ENCODE results near the gene KRTAP5-5. TPM values are rescaled to one million over a fixed set of nuclear protein-coding genes. Genes with fewer than 3 reads are reported as not detected.

The KRTAP5-5 gene
- total RNA-seq, 1 experiment from 2014 or later = not detected

GRCh38 chr11:1647901-1648652 is 18.5 kb downstream of the KRTAP5-5 start:
- ChIA-PET CTCF (interaction anchor here (0.7 to 1.8 kb wide), 7 partner anchors 8 to 441 kb away, joined by 3 to 10 read pairs (median 4); partner anchors contain the start of gene KRTAP5-6), POLR2A (no interaction called here)
- no peaks in the 10 kb centered on the region for H3K4me1 Mint-ChIP-seq
- ATAC-seq = no peak
- H3K27me3 Mint-ChIP-seq (ENCODE audit: low read depth) = peaks cover 14% of the 10 kb centered on the region
- no peaks in the 10 kb centered on the region for H3K36me3 Mint-ChIP-seq
- TF ChIP-seq ZNF512 (CRISPR knock-in tag; IDR thresholded peaks at IDR 0.05; ENCODE audit: borderline replicate concordance) (no peak), ATF1 (CRISPR knock-in tag; IDR thresholded peaks at IDR 0.05) (no peak), ZBTB21 (CRISPR knock-in tag; IDR thresholded peaks at IDR 0.05; ENCODE audit: borderline replicate concordance) (no peak), TP53 (CRISPR knock-in tag; IDR thresholded peaks at IDR 0.05) (no peak), IRF2 (CRISPR knock-in tag; IDR thresholded peaks at IDR 0.05; ENCODE audit: borderline replicate concordance, low read depth) (no peak), OVOL2 (CRISPR knock-in tag; IDR thresholded peaks at IDR 0.05; ENCODE audit: borderline replicate concordance) (no peak), ZNF121 (CRISPR knock-in tag; IDR thresholded peaks at IDR 0.05) (no peak), CREM (CRISPR knock-in tag; IDR thresholded peaks at IDR 0.05) (no peak), SOX15 (CRISPR knock-in tag; IDR thresholded peaks at IDR 0.05) (no peak), FOXP4 (CRISPR knock-in tag; IDR thresholded peaks at IDR 0.05) (no peak), TEAD4 (CRISPR knock-in tag; IDR thresholded peaks at IDR 0.05) (no peak), CREB1 (CRISPR knock-in tag; IDR thresholded peaks at IDR 0.05) (no peak), EMX1 (CRISPR knock-in tag; IDR thresholded peaks at IDR 0.05) (no peak)
- DNase-seq (ENCODE audit: low spot score) = no peak
- H3K9me3 Mint-ChIP-seq = no peaks in the 10 kb centered on the region
- H3K4me3 Mint-ChIP-seq = no peak overlapping the region
- H3K27ac Mint-ChIP-seq = no peak overlapping the region

- no peak for ATAC-seq
- DNase-seq (ENCODE audit: low spot score) = no peak
- no peak for TF ChIP-seq ZNF416 (CRISPR knock-in tag; IDR thresholded peaks at IDR 0.05)
- no peak for TF ChIP-seq ZNF317 (CRISPR knock-in tag; IDR thresholded peaks at IDR 0.05; ENCODE audit: borderline replicate concordance, low read depth)
- no peak for TF ChIP-seq ZNF219 (CRISPR knock-in tag; IDR thresholded peaks at IDR 0.05; ENCODE audit: borderline replicate concordance)
- TF ChIP-seq GRHL2 (CRISPR knock-in tag; IDR thresholded peaks at IDR 0.05; ENCODE audit: insufficient replicate concordance, severe bottlenecking) = no peak
- H3K4me1 Mint-ChIP-seq = no peaks in the 10 kb centered on the region
- H3K27me3 Mint-ChIP-seq (ENCODE audit: low read depth) = peaks cover 14% of the 10 kb centered on the region
- H3K9me3 Mint-ChIP-seq = no peaks in the 10 kb centered on the region
- H3K4me3 Mint-ChIP-seq = no peak overlapping the region
- ChIA-PET POLR2A (no interaction called here), CTCF (interaction anchor here (0.9 to 1.8 kb wide), 5 partner anchors 9 to 184 kb away, joined by 3 to 10 read pairs (median 6); partner anchors contain the start of gene KRTAP5-6)
- no peak overlapping the region for H3K27ac Mint-ChIP-seq
- no peaks in the 10 kb centered on the region for H3K36me3 Mint-ChIP-seq
Observed at GRCh38 chr11:1648653-1649420, 19.3 kb downstream of the KRTAP5-5 start.
